Type B pancreatic cell (in vitro differentiated cells): ENCODE results near the gene SLC25A33. TPM values are rescaled to one million over a fixed set of nuclear protein-coding genes. Genes with fewer than 3 reads are reported as not detected.

ENCODE experiments used
- DNase-seq: peaks from one replicate; pipeline ENCODE4 v3.0.0; 2021; ENCODE audit warnings: mixed read lengths; ENCODE audit not compliant: unreplicated experiment; ENCODE audit errors: extremely low spot score
- H3K27ac Mint-ChIP-seq: 2 replicates; pipeline ENCODE4 v1.8.0; 2021; ENCODE audit warnings: mild to moderate bottlenecking, mixed read lengths
- H3K27me3 Mint-ChIP-seq: 2 replicates; pipeline ENCODE4 v1.8.0; 2021; ENCODE audit warnings: mixed read lengths
- H3K36me3 Mint-ChIP-seq: 2 replicates; pipeline ENCODE4 v1.8.0; 2021; ENCODE audit warnings: mixed read lengths
- H3K4me1 Mint-ChIP-seq: one replicate; pipeline ENCODE4 v1.8.0; 2021; ENCODE audit warnings: mixed read lengths; ENCODE audit not compliant: unreplicated experiment
- H3K4me3 Mint-ChIP-seq: 2 replicates; pipeline ENCODE4 v1.8.0; 2021; ENCODE audit warnings: mild to moderate bottlenecking, mixed read lengths
- H3K9me3 Mint-ChIP-seq: 2 replicates; pipeline ENCODE4 v1.8.0; 2021; ENCODE audit warnings: mixed read lengths
- total RNA-seq: library from RNA; stranded (reverse); gene quantifications from 2 replicates; pipeline ENCODE4 v1.2.1, GENCODE V29; 2021; ENCODE audit warnings: low replicate concordance
- TF ChIP-seq, protein P1 (sequence below): fragments of 200-600 bp; sonication (generic); conservative IDR thresholded peaks from 2 replicates; pipeline ENCODE4 v1.5.0; 2021; ENCODE audit warnings: antibody characterized with exemption, mild to moderate bottlenecking

Gene SLC25A33
- total RNA-seq, 1 donor from 2014 or later = 7.6 TPM

DNA sequence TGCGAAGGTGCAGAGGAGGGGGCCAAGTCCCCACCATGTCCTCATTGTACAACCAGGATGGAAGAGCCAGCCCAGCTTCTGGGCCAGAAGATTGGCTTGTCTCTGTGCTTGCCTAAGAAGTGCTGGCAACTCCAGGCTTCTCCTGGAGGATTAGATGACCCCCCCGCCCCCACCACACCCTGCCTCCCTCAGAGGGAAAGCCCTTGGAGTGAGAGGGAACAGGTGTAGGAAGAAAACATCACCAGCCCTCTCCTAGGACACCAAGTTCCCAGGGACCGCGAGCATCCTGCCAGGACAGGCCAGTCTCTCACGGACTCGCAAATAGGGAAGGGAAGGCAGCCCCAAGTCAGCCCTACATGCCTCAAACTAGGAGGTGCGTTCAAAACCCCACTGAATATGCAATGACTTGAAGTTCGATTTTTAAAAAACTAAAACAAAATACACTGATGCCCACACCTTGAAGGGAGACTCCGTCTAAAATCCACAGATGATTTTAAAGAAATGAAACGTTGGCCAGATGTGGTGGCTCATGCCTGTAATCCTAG lies 20.7 kb upstream of the SLC25A33 start:
- Mint-ChIP-seq H3K4me1 (no peaks in the 10 kb centered on the region), H3K27ac (no peak overlapping the region), H3K27me3 (no peaks in the 10 kb centered on the region), H3K4me3 (no peak overlapping the region), H3K36me3 (no peaks in the 10 kb centered on the region), H3K9me3 (no peaks in the 10 kb centered on the region)
- no peak for DNase-seq
- TF ChIP-seq, protein P1, sequence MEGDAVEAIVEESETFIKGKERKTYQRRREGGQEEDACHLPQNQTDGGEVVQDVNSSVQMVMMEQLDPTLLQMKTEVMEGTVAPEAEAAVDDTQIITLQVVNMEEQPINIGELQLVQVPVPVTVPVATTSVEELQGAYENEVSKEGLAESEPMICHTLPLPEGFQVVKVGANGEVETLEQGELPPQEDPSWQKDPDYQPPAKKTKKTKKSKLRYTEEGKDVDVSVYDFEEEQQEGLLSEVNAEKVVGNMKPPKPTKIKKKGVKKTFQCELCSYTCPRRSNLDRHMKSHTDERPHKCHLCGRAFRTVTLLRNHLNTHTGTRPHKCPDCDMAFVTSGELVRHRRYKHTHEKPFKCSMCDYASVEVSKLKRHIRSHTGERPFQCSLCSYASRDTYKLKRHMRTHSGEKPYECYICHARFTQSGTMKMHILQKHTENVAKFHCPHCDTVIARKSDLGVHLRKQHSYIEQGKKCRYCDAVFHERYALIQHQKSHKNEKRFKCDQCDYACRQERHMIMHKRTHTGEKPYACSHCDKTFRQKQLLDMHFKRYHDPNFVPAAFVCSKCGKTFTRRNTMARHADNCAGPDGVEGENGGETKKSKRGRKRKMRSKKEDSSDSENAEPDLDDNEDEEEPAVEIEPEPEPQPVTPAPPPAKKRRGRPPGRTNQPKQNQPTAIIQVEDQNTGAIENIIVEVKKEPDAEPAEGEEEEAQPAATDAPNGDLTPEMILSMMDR = no peak

GRCh38 chr1:9520411-9520810 lies 18.9 kb upstream of the SLC25A33 start:
- TF ChIP-seq, protein P1 = no peak
- no peak overlapping the region for H3K4me3 Mint-ChIP-seq
- no peak overlapping the region for H3K27ac Mint-ChIP-seq

GRCh38 chr1:9529190-9529589 lies 10.1 kb upstream of the SLC25A33 start:
- Mint-ChIP-seq H3K4me1 (peaks cover 10% of the 10 kb centered on the region), H3K27ac (peak overlapping the region; percentile 61), H3K36me3 (no peaks in the 10 kb centered on the region), H3K27me3 (no peaks in the 10 kb centered on the region), H3K9me3 (no peaks in the 10 kb centered on the region), H3K4me3 (no peak overlapping the region)
- TF ChIP-seq, protein P1 = no peak
- DNase-seq = no peak

More at GRCh38 chr1:9520411-9520810, 18.9 kb upstream of the SLC25A33 start:
- no peaks in the 10 kb centered on the region for H3K36me3 Mint-ChIP-seq
- no peak for DNase-seq
- no peaks in the 10 kb centered on the region for H3K27me3 Mint-ChIP-seq
- H3K9me3 Mint-ChIP-seq = no peaks in the 10 kb centered on the region
- H3K4me1 Mint-ChIP-seq = no peaks in the 10 kb centered on the region

- TF ChIP-seq, protein P1 = no peak
- Mint-ChIP-seq H3K4me3 (no peak overlapping the region), H3K36me3 (no peaks in the 10 kb centered on the region), H3K4me1 (peaks cover 10% of the 10 kb centered on the region), H3K9me3 (no peaks in the 10 kb centered on the region), H3K27ac (no peak overlapping the region), H3K27me3 (no peaks in the 10 kb centered on the region)
- no peak for DNase-seq
Measured at GRCh38 chr1:9530320-9530719, 8.9 kb upstream of the SLC25A33 start.

DNA sequence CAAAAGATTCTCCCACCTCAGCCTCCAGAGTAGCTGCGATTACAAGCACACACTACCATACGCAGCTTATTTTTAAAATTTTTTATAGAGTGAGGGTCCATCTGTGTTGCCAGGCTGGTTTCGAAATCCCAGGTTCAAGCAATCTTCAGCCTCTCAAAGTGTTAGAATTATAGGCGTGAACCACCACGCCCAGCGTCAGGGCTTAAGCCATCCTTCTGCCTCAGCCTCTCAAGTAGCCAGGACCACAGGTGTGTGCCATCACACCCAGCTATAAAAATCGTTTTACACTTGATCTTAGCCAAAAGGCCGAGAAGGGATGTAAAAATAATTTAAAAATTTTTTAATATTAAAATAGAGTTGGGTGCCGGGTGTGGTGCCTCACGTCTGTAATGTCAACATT lies 4.3 kb upstream of the SLC25A33 start:
- DNase-seq = no peak
- Mint-ChIP-seq H3K4me3 (no peak overlapping the region), H3K4me1 (peaks cover 25% of the 10 kb centered on the region), H3K36me3 (no peaks in the 10 kb centered on the region), H3K9me3 (no peaks in the 10 kb centered on the region), H3K27me3 (no peaks in the 10 kb centered on the region), H3K27ac (no peak overlapping the region)
- TF ChIP-seq, protein P1 = no peak

DNA sequence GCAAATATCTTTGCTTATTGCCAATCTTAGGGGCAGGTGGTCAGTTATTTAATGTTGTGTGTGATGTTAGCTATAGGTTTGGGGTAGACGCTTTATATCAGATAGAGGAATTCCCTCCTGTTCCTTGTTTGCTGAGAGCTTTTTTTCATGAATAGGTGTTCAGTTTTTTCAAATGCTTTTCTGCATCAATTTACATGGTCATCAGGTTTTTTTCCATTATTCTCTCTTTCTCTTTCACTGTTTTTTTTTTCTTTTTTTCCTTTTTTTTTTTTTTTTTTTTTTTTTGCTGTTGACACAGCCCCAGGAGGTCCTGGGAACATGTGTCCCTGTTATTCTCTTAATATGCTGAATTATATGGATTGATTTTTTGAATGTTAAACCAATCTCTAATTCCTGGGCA lies 3.0 kb upstream of the SLC25A33 start:
- H3K4me3 Mint-ChIP-seq = no peak overlapping the region
- no peak for DNase-seq
- TF ChIP-seq, protein P1 = no peak
- no peaks in the 10 kb centered on the region for H3K36me3 Mint-ChIP-seq
- H3K27me3 Mint-ChIP-seq = no peaks in the 10 kb centered on the region
- no peaks in the 10 kb centered on the region for H3K9me3 Mint-ChIP-seq
- H3K4me1 Mint-ChIP-seq = peaks cover 32% of the 10 kb centered on the region
- H3K27ac Mint-ChIP-seq = no peak overlapping the region
